Measurements from ENCODE around the gene RYR2.

- TF ChIP-seq POLR2A (IDR thresholded peaks at IDR 0.05; ENCODE audit: low read depth, low read length) (no peak), POLR2AphosphoS5 (IDR thresholded peaks at IDR 0.05; ENCODE audit: low read depth, low read length) (no peak), TAF1 (IDR thresholded peaks at IDR 0.05; ENCODE audit: borderline replicate concordance, low read depth, low read length) (no peak)
Measured at GRCh38 chr1:237059244-237059643, 17.3 kb downstream of the RYR2 start.
